ENCODE data around the gene CLIP1.

The CLIP1 gene

DNA sequence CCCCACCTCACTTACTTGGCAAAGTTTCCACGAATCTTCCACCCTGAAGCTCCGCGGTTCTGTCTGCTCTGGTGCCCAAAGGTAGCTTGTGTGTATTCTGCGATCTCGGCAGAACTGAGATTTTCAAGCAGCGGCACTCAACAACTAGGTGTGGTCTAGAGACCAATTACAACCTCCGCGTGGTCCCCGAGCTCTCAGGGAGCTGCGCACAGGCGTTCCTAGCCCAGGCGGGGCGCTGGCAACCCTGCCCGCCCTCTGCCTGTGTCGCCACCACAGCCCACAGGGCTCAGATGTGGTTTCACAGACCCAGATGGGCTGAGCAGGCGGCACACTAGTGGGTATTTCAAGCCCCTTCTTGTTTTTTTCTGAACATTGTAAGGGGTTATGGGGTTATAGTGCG, 195.1 kb downstream of the CLIP1 start:
- DNase-seq = no peak
- in situ Hi-C loops (cut with MboI; ENCODE audit: low pct_unique_long_range_greater_than_20kb, low sequenced_read_pairs) = no loop called here

DNA sequence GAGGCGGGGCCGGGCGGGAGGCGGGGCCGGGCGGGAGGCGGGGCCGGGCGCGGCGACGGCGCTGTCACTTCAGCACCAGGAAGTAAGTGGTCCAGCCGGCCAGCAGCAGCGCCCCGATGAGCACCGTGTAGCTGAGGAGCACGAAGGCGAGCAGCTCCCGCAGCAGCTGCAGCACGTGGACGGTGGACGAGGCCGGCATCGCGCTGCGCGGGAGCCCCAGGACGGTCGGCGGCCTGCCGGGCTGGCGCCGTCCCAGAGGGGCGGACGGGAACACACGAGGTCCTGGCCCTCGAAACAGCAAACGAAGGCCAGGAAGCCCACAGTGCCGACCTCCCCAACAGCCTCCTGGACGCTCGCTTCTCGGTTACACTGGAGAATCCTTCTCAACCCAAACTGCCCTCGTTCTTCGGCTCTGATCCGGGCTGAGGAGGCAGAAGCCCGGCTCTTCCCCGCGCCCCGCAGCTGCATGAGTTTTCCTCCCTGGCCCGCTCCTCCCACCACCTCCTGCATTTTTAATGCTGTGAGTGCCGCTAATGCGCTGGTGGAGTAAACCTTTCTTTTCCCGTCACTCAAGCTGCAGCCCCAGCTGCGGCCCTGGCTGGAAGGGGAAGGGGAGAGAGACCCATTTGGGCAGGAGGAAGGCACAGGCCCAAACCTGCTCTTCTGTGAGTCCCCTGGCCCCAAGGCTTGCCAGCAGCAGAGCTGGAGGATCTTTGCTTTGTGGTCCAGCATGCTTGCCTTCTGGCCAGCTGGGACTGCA, 195.9 kb downstream of the CLIP1 start:
- DNase-seq = no peak
- in situ Hi-C loops (cut with MboI; ENCODE audit: low pct_unique_long_range_greater_than_20kb, low sequenced_read_pairs) = no loop called here

GRCh38 chr12:122225683-122226365, 196.6 kb downstream of the CLIP1 start, which contains the start of gene DIABLO:
TSS of gene DIABLO (minus strand) at chr12:122226052. CDS start at chr12:122226014, 38 bp downstream.
- peak; percentile 99 for DNase-seq
- in situ Hi-C loops (cut with MboI; ENCODE audit: low pct_unique_long_range_greater_than_20kb, low sequenced_read_pairs) = no loop called here
